Astrocyte (in vitro differentiated cells and primary cell): ENCODE data around the gene FAM174B. TPM values are rescaled to one million over a fixed set of nuclear protein-coding genes. Genes with fewer than 3 reads are reported as not detected.

ENCODE experiments used
- DNase-seq: peaks from one replicate; pipeline ENCODE4 v3.0.0-alpha.2; 2010; ENCODE audit warnings: low read depth
- FAIRE-seq: peaks from 2 replicates; lab custom pipeline; 2011; peaks lifted over from hg19 to GRCh38; lab: Jason Lieb, UNC
- H2AFZ ChIP-seq: 2 replicates; pipeline ENCODE4 v1.6.0; 2012; ENCODE audit warnings: low read depth, low read length, inconsistent platforms
- H3K27ac ChIP-seq: 2 replicates; pipeline ENCODE4 v1.5.1; 2011; ENCODE audit warnings: low read depth, low read length, inconsistent platforms
- H3K27me3 ChIP-seq: 2 replicates; pipeline ENCODE4 v1.6.0; 2011; ENCODE audit warnings: low read length, inconsistent platforms; ENCODE audit not compliant: insufficient read depth
- H3K36me3 ChIP-seq: 2 replicates; pipeline ENCODE4 v1.5.1; 2011; ENCODE audit warnings: low read length, inconsistent platforms; ENCODE audit not compliant: insufficient read depth
- H3K4me1 ChIP-seq: 2 replicates; pipeline ENCODE4 v1.5.1; 2011; ENCODE audit warnings: low read length, inconsistent platforms; ENCODE audit not compliant: insufficient read depth
- H3K4me2 ChIP-seq: 2 replicates; pipeline ENCODE4 v1.6.0; 2012; ENCODE audit warnings: low read length, inconsistent platforms
- H3K4me3 ChIP-seq: 2 replicates; pipeline ENCODE4 v1.5.1; 2011; ENCODE audit warnings: low read depth, mild to moderate bottlenecking, low read length, inconsistent platforms; ENCODE audit not compliant: insufficient read depth
- H3K79me2 ChIP-seq: 2 replicates; pipeline ENCODE4 v1.6.0; 2012; ENCODE audit warnings: mild to moderate bottlenecking, low read length, inconsistent platforms; ENCODE audit not compliant: insufficient read depth
- H3K9ac ChIP-seq: 2 replicates; pipeline ENCODE4 v1.6.0; 2012; ENCODE audit warnings: mild to moderate bottlenecking, low read length, inconsistent platforms
- H3K9me3 ChIP-seq: 2 replicates; pipeline ENCODE4 v1.5.1; 2012; ENCODE audit warnings: low read depth, mild to moderate bottlenecking, low read length, inconsistent platforms; ENCODE audit not compliant: insufficient read depth
- H4K20me1 ChIP-seq: 2 replicates; pipeline ENCODE4 v1.6.0; 2012; ENCODE audit warnings: low read length, inconsistent platforms; ENCODE audit not compliant: insufficient read depth
- H3K27ac Mint-ChIP-seq: one replicate; pipeline ENCODE4 v1.8.0; 2021; ENCODE audit warnings: mild to moderate bottlenecking, mixed read lengths; ENCODE audit not compliant: unreplicated experiment
- H3K27me3 Mint-ChIP-seq: one replicate; pipeline ENCODE4 v1.8.0; 2021; ENCODE audit warnings: low read depth, mixed read lengths; ENCODE audit not compliant: unreplicated experiment
- H3K36me3 Mint-ChIP-seq: one replicate; pipeline ENCODE4 v1.8.0; 2021; ENCODE audit warnings: low read depth, mixed read lengths; ENCODE audit not compliant: unreplicated experiment
- H3K4me1 Mint-ChIP-seq: one replicate; pipeline ENCODE4 v1.8.0; 2021; ENCODE audit warnings: low read depth, mixed read lengths; ENCODE audit not compliant: unreplicated experiment
- H3K4me3 Mint-ChIP-seq: one replicate; pipeline ENCODE4 v1.8.0; 2021; ENCODE audit warnings: mild to moderate bottlenecking, moderate library complexity, mixed read lengths; ENCODE audit not compliant: unreplicated experiment
- H3K9me3 Mint-ChIP-seq: one replicate; pipeline ENCODE4 v1.8.0; 2021; ENCODE audit warnings: mild to moderate bottlenecking, mixed read lengths; ENCODE audit not compliant: unreplicated experiment
- CTCF ChIP-seq: IDR thresholded peaks from 2 replicates; pipeline ENCODE4 v1.5.1; 2011; ENCODE audit warnings: low read depth, mild to moderate bottlenecking, inconsistent platforms, low read length, moderate library complexity; ENCODE audit not compliant: insufficient read depth
- EZH2 ChIP-seq: IDR thresholded peaks from 2 replicates; pipeline ENCODE4 v1.6.1; 2012; ENCODE audit warnings: mild to moderate bottlenecking, low read length, inconsistent platforms; ENCODE audit not compliant: insufficient read depth
- total RNA-seq: library from RNA; stranded (reverse); gene quantifications from 2 replicates; pipeline ENCODE4 v1.2.1, GENCODE V29; 2021

The FAM174B gene
- total RNA-seq, 1 donor from 2014 or later: 11.2 TPM

- Mint-ChIP-seq H3K27me3 (peaks cover 44% of the 10 kb centered on the region), H3K4me3 (no peak overlapping the region), H3K9me3 (peaks cover 11% of the 10 kb centered on the region), H3K27ac (no peak overlapping the region), H3K36me3 (no peaks in the 10 kb centered on the region), H3K4me1 (peaks cover 6% of the 10 kb centered on the region)
- H3K27ac ChIP-seq: no peak overlapping the region
- no peaks in the 10 kb centered on the region for H3K36me3 ChIP-seq
- no peak for FAIRE-seq
- no peaks in the 10 kb centered on the region for H4K20me1 ChIP-seq
- no peak overlapping the region for H3K4me3 ChIP-seq
- no peaks in the 10 kb centered on the region for H3K79me2 ChIP-seq
- no peaks in the 10 kb centered on the region for H3K9me3 ChIP-seq
- no peak overlapping the region for H2AFZ ChIP-seq
- TF ChIP-seq CTCF (no peak), EZH2 (no peak)
- H3K27me3 ChIP-seq: no peaks in the 10 kb centered on the region
- H3K4me2 ChIP-seq: no peak overlapping the region
- DNase-seq: no peak
- no peaks in the 10 kb centered on the region for H3K4me1 ChIP-seq
- H3K9ac ChIP-seq: no peak overlapping the region
Measured at GRCh38 chr15:92570391-92570790, 85.2 kb downstream of the FAM174B start.

GRCh38 chr15:92569778-92570177 is 85.8 kb downstream of the FAM174B start:
- no peak for FAIRE-seq
- Histone ChIP-seq H3K36me3 (no peaks in the 10 kb centered on the region), H3K27ac (no peak overlapping the region), H4K20me1 (no peaks in the 10 kb centered on the region), H3K4me2 (no peak overlapping the region), H3K27me3 (no peaks in the 10 kb centered on the region), H3K4me3 (no peak overlapping the region), H3K9ac (no peak overlapping the region), H3K9me3 (no peaks in the 10 kb centered on the region), H2AFZ (no peak overlapping the region), H3K79me2 (no peaks in the 10 kb centered on the region), H3K4me1 (no peaks in the 10 kb centered on the region)
- no peak overlapping the region for H3K27ac Mint-ChIP-seq
- peaks cover 6% of the 10 kb centered on the region for H3K4me1 Mint-ChIP-seq
- H3K36me3 Mint-ChIP-seq: no peaks in the 10 kb centered on the region
- H3K4me3 Mint-ChIP-seq: no peak overlapping the region
- H3K9me3 Mint-ChIP-seq: peaks cover 9% of the 10 kb centered on the region
- peaks cover 41% of the 10 kb centered on the region for H3K27me3 Mint-ChIP-seq
- TF ChIP-seq CTCF (no peak), EZH2 (no peak)
- DNase-seq: no peak

Other genes with a start within 250 kb of the FAM174B start
- gene CHD2, start 244.5 kb upstream of the FAM174B start, total RNA-seq: 90.0 and 105 TPM in 2 replicates